HG02840 (cell line): ENCODE measurements around the gene ARHGAP29.

Source experiments
- ATAC-seq: cut with Tn5 transposase; IDR thresholded peaks from one replicate; pipeline ENCODE4 v1.9.1; 2021; ENCODE audit warnings: mild to moderate bottlenecking, moderate library complexity, moderate number of reproducible peaks; ENCODE audit not compliant: unreplicated experiment, low FRiP score

Gene ARHGAP29

DNA sequence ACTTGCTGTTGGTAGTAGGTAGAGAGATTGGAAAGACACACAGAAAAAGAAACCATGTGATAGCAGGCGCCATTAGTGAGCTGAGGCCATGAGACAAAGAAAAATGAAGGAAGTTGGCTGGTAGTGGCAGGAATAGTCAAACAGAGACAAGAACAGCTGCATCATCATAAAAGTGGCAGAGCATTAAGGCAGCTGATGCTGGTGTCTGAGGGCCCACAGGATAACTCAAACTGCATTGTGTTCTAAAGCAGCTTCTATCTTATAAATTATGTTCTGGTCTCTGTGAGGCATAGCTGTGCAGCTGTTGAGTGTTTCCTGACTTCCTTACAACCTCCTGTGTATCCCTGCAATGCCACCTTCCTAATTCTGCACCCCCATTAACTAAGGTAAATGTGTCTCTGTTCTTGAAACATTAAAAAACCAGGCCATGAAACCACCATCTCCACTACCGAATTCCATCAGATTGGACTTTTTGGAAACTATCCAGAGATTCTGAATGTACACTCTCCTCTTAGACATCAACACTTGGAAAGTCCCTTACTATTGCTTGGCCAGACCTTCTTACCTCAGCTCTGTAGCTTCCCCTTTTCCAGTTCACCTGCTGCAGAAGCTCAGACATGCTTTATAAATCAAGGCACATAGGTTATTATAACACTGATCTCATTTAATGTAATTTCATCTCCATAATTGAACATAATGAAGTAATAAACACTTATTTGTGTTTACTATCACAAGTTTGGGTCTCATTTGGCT lies 23.4 kb upstream of the ARHGAP29 start:
- no peak for ATAC-seq

DNA sequence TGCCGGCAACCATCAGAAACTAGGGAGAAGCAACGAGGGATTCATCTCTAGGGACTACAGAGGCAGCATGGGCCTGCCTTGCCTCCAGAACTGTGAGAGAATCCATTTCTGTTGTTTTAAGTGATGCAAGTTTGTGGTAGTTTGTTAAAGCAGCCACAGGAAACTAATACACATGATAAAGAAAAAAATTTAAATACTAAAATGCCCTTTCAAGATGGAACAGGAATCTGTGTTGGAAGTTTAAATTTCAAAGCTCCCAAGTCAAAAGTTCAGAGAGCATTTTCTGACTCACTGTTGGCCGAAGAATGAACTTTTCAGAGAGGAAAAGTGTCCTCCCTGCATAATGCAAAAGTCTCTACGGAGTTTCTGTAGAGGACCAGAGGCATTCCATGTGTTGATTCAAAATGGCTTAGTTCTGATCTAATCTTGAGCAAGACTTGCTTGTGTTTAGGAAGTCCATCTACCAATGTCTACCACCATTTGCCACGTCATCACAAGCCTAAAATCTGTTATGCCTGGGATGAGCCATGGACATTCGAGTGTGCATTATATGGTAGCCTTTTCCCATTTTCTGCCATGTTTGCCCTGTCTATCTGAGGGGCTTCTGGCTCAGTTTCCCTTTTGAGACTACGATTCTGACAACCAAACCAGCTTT lies 22.4 kb upstream of the ARHGAP29 start:
- ATAC-seq = no peak

DNA sequence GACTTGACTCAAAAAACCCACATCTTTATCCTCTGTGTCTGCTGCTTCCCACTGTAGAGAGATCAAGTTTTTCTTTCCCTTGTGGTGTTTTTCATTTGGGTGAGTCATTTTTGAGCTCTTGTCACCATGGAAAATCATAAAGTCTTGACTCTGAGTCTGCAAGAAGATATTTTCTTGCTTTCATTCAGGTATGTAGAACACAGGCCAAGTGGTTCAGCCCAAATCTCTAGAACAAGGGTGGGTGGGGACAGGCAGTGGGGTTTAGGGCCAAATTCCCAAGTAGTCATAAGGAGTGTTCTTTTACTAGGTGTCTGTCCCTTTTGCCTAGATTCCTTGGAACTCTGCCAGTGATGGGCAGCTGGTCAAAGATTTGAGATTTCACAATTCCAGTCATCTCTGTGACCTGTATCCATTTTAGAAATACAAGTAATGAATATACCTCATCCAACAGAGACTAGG lies 21.5 kb upstream of the ARHGAP29 start:
- no peak for ATAC-seq

DNA sequence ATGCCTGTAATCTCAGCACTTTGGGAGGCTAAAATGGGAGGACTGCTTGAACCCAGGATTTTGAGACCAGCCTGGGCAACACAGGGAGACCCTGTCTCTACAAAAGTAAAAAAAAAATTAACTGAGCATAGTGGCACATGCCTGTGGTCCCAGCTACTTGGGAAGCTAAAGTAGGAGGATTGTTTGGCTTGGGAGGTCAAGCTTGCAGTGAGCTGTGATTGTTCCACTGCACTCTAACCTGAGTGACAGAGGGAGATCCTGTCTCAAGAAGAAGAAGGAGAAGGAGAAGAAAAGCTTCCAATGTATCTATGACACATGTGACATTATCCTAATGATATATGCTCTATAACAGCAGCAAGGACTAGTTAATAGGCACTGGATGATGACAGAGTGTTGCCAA lies 20.1 kb upstream of the ARHGAP29 start:
- ATAC-seq = no peak

DNA sequence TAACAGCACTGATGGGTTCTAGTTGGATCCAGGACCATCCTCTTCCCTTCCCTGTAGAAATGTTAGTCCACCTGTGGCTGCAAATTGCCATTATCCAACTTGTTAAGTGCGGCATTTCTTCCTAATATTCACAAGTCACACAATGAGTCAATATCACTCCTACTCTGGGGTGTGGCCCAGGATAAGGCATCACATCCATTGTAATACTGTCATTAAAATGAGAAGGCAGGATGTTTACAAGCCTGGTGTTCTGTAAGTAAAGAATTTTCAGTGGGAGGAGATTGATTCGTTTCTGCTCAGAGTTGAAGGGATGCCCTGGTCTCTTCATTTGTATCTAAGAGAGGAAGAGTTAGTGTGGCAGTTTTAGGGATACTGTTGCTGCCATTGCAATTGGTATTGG lies 18.1 kb upstream of the ARHGAP29 start:
- no peak for ATAC-seq

DNA sequence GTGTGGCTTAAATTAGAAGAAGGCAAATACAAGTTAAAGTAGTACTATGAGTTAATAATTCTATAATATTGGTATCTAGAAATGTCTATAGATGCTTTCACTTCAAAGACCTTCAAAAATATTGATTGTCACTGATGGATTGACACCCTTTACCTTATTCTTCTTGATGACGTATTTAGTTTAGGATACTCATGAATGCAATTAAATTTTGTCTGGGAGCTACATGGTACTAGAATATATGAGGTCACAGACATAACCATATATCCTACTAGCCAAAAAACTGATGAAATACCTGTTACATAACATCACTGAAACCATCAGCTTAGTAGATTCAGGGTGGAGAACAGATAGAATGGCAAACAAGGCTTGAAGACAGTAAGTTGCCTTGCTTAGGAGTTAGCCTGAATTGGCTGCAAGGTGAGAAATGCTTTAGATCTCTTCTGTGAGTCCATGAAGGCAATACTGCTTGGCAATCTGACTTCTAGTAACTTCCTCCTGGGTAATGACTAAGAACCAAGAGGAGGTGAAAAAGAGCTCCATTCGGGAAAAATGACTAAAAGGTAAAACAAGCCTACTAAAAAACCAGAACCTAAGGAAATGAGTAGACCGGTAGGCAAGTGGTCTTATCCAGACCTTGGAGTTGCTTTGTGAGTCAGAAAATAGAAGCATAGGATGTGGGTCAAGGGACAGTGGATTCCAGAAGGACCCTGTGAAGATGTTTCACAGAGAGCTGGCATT lies 16.9 kb upstream of the ARHGAP29 start:
- no peak for ATAC-seq

DNA sequence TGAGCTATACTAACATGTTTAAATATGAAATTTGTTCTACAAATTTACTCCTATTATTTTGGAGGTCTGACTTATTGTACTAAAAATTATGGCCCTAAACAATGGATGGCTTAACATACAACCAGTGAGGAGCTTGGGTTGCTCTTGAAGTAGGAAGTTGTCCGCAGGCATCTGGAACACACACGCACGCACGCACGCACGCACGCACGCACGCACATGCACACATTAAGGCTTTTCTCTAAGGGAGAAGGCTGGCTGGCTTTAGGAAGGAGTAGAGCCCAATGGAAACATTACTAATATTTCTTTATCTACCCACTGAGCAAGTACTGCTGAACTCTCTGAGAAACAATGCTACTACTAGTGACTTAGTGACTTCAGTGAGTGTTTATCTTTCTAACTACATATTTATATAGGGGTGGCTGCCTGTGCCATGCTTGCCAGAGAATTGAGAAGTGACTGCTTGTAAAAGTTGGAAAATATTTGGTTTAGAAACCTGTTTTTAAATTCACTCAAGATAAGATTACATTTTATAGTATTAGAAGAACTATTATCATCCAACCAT lies 16.2 kb upstream of the ARHGAP29 start:
- ATAC-seq = no peak

DNA sequence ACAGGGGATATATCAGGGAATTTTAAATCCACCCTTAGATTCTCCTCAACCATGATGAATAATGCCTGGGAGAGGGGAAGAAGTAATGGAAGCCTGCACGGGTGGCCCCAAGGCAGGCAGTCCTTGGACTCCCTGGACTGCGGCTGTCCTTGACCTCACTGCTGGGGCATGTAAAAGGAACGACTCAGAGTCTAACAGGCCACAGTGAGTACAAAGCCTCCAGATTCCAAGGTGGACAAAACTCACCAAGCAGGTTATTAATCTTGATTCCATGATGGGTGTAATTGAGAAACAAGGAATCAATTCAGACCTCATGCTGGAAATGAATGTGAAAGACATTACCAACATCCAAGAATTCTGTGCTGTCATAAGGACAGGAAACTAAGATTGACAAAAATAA lies 13.0 kb upstream of the ARHGAP29 start:
- ATAC-seq = no peak

DNA sequence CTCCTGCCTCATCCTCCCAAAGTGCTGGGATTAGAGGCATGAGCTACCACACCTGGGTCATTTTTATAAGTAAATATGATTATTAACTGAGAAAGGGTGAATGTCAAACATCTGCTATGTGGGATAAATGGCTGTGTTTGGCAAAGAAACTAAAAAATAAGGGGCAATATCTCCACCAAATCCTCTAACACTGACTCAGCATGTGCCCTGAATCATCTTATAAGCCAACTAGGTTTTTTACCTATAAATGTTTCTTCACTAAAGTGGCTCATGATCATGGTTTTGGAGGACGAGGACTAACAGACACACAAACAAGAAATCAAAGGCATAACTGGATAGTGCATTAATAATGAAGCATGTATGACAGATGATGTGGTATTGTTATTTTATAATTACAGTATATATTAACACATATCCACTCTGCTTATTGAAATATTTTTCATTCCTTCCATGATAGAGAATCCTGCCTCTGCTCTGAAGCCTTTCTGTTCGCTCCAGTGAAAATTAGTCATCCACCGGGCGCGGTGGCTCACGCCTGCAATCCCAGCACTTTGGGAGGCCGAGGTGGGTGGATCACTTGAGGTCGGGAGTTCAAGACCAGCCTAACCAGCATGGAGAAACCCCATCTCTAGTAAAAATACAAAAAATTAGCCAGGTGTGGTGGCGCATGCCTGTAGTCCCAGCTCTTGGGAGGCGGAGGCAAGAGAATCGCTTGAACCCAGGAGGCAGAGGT lies 11.7 kb upstream of the ARHGAP29 start:
- ATAC-seq = no peak

DNA sequence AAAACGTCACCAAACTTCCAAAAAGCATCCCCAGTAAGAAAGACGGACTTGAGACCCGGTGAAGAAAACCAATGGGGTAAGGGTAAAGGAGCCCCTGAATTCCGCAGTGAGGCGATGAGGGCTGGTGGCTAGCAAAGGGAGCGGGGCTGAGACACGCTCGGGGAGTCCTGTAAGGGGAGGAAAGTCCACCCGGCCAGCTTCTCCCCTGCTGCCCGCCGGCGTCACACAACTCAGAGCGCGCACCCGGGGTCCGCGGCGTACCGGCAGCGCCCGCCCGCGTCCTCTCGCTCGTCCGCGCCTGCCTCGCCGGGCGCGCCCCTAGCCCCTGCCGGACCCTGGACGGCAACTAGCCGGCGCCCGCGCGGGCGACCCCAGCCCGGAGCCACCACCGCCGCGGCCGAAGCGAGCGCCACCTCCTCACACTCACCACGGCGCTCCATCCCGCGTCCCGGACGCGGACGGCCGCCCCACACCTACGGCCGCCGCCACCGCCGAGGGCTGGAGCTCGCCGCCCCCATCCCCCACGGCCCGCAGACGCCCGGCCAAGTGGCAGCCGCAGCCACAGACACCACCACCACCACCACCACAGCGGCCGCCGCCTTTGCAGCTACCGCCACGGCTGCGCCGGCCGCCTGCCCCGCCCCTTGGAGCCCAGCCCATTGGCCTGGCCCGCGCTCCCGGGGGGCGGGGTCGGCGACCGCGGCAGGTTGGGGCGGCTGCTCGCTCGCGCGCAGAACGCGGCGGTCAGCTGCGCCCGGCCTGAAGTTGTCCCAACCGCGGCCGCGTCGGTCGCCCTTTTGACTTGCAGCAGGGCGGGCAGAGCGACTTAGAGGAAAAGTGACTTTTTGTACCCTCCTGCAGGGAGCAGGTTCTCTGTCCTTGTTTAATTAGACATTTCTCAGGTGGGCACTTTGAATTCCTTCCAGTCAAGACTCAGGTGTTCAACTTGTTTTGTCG lies 10.0 kb upstream of the ARHGAP29 start:
- ATAC-seq = peak; percentile 66

DNA sequence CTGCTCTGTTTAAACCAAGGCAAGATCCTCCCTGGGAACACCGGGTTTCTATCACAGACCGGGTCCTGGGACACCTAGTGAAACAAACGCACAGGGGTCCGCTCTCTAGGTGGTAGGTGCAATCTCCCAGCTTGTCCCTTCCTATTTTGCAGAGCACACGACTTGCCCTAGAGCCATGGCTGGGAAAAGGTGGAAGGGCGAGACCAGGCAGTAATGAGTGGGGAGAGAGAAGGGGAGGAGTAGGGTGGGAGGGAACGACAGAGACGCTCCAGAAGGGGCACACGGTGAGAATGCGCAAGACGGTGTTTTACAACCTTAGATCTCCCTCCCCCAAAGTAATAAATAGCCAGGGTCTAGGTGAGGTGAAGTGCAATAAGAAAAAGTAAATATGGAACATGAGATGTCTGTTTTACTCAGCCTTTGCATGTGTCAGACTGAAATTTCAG lies 9.3 kb upstream of the ARHGAP29 start:
- ATAC-seq = no peak

DNA sequence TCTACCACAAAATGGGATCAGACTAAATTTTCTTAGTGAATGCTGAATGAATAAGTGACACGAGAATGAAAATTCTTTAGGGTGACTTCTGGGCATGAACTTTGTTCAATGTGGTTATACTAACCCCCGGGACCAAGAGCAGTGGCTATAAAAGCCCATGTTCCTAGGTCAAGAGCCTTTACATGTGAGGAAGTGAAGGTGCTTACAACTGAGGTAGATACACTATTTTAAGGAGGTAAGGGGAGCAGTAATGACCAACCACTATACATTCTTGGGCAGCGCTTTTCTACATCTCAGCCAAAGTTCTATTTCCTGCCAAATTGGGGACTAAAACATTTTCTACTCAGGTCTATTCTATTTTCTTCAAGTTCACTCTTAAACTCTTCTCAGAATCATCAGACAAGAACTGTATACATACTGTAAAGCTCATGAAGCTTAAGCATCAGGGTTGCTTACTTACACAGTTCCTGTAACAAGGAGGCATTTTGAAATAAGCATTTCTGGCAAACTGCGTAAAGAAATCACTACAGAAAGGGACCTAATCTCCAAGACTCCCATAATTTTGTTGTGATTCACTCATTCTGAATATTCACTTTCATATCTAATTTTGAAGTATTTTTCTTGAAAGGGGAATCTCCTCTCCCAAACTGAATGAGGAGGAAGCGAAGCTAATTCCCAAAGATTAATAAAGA lies 8.5 kb upstream of the ARHGAP29 start:
- no peak for ATAC-seq

DNA sequence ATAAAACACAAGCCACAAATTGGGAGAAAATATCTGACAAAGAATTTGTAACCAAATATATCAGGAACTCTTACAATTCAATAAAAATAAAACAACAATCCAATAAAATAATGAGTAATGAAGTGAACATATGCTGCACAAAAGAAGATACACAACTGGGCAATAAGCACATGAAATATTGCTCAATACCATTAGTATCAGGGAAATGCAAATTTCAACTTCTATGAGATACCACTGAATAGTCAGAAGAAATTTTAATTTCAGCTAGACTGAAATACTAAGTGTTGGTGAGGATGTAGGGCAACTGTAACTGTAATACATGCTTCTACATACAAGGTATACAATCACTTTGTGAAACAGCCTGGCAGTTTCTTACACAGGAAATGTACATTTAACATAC lies 7.4 kb upstream of the ARHGAP29 start:
- ATAC-seq = no peak

DNA sequence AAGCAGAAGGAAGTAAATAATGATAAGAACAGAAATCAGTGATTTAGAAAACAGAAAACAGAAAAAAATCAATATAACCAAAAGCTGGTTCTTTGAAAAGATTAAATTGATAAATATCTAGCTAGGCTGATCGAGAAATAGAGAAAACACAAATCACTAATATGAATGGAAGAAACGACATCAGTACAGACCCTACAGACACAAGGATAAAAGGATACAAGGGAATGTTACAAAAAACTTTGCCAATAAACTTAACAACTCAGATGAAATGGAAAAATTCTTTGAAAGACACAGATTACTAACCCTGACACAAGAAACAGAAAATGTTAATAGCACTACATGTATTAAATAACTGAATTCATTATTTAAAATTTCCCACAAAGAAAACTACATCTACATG lies 6.3 kb upstream of the ARHGAP29 start:
- ATAC-seq = no peak

DNA sequence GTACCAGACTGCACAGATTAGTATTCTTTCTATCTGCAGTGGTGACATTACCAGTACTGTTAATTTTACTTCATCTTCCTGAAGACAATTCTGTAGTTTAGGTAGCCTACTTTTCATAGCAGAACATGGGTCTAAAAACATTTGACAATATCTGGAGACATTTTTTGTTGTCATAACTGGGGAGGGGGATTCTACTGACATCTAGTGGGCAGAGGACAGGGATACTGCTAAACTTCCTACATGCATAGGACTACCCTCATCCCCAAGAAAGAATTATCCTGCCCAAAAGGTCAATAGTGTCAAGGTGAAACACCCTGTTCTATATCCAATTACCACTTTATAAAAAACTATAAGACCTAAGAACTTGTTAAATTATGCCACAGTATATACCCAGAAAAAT lies 3.4 kb upstream of the ARHGAP29 start:
- ATAC-seq = no peak

DNA sequence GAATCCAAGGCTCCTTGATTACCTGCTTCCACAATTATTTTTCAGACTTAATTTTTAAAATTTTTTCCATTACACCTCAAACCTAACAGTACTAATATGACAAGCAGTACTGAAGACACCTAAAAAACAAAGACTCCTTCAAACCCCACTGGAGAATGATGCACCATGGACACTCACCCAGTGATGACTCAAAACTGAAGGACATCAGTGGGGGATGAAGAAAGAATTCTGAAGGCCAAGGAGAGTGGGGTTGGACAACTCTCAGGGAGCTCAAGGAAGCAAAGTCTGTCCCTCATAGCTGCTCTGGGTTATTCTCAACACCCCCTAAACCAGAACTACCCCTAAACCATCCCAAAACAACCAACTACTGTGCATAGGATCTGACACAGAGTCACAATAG lies 2.4 kb upstream of the ARHGAP29 start:
- no peak for ATAC-seq

DNA sequence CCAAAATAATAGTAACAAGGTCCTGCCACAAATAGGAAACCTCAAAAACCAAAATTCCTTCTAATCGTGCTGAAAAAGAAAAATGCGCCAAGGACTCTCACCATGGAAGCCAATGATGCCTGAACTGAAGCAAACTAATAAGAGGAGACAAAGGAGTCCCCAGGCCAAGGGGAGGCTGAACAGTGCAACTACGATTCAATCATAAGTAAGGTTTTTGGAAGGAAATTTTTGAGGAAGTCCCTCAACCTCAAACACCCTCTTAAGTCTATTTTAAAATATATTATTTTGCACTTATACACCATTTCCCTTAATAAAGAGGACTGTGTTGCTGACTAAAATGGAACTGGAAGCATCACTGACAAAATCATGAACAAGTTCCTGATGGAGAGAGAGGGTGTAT lies 1.7 kb upstream of the ARHGAP29 start:
- no peak for ATAC-seq

DNA sequence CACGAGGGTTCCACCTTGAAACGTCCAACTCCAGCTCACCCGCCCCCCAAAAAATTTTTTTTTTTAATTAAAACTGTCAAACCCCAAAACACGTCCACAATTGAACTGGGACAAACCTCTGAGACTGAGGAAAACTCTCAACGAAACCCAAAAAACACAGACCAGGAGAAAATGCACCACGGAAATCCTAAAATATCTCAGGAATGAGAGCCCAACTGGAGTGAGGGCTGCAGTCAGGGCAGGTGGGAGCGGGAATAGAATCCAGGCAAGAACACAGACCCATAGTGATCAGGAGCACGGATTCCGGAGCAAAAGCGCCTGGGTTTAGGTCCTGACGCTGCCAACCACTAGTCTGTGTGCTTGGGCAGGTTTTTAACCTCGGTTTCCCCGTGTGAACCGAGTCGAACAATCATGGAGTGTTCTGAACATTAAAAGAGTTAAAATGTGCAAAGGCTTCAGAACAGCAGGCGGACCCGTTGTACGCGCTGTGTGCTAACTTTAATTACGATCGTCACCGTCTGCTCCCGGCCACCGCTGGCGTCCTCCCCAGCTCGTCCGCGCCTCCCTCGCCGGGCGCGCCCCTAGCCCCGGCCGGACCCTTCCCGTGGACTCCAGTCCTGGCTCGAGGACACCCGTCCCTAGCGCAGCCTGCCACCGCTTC lies 624 bp downstream of the ARHGAP29 start:
- ATAC-seq = peak; percentile 20
